ENCODE data around the gene NLRP4.

The NLRP4 gene

GRCh38 chr19:55836340-55836739, at the start of gene NLRP4:
Gene NLRP4, plus strand, starts transcription at chr19:55836540. Its CDS starts 15,541 bp downstream, at chr19:55852081.
- in situ Hi-C loops (cut with HindIII; ENCODE audit: low sequenced_read_pairs) = no loop called here

- in situ Hi-C loops (cut with HindIII; ENCODE audit: low sequenced_read_pairs) = no loop called here
Observed at GRCh38 chr19:55795021-55795420, 41.3 kb upstream of the NLRP4 start.

- in situ Hi-C loops (cut with HindIII; ENCODE audit: low sequenced_read_pairs) = no loop called here
Observed at GRCh38 chr19:55801416-55801815, 34.9 kb upstream of the NLRP4 start.

GRCh38 chr19:55802281-55802680, 34.1 kb upstream of the NLRP4 start:
- in situ Hi-C loops (cut with HindIII; ENCODE audit: low sequenced_read_pairs) = no loop called here

- in situ Hi-C loops (cut with HindIII; ENCODE audit: low sequenced_read_pairs) = no loop called here
Observed at GRCh38 chr19:55809381-55810058, 26.8 kb upstream of the NLRP4 start.

GRCh38 chr19:55811340-55811739, 25.0 kb upstream of the NLRP4 start:
- in situ Hi-C loops (cut with HindIII; ENCODE audit: low sequenced_read_pairs) = no loop called here

GRCh38 chr19:55812449-55812848, 23.9 kb upstream of the NLRP4 start:
- in situ Hi-C loops (cut with HindIII; ENCODE audit: low sequenced_read_pairs) = no loop called here

GRCh38 chr19:55813906-55814305, 22.4 kb upstream of the NLRP4 start:
- in situ Hi-C loops (cut with HindIII; ENCODE audit: low sequenced_read_pairs) = no loop called here

- in situ Hi-C loops (cut with HindIII; ENCODE audit: low sequenced_read_pairs) = no loop called here
Observed at GRCh38 chr19:55820037-55820436, 16.3 kb upstream of the NLRP4 start.

- in situ Hi-C loops (cut with HindIII; ENCODE audit: low sequenced_read_pairs) = no loop called here
Observed at GRCh38 chr19:55830656-55831055, 5.7 kb upstream of the NLRP4 start.

- in situ Hi-C loops (cut with HindIII; ENCODE audit: low sequenced_read_pairs) = no loop called here
Observed at GRCh38 chr19:55831846-55832245, 4.5 kb upstream of the NLRP4 start, which contains the start of gene NLRP11. Gene NLRP11, minus strand, starts transcription at chr19:55831999. Its CDS starts 13,825 bp downstream, at chr19:55818174.

GRCh38 chr19:55832676-55833075, 3.7 kb upstream of the NLRP4 start:
- in situ Hi-C loops (cut with HindIII; ENCODE audit: low sequenced_read_pairs) = no loop called here

- in situ Hi-C loops (cut with HindIII; ENCODE audit: low sequenced_read_pairs) = no loop called here
Observed at GRCh38 chr19:55838251-55838650, 1.9 kb downstream of the NLRP4 start.

GRCh38 chr19:55838906-55839305, 2.6 kb downstream of the NLRP4 start:
- in situ Hi-C loops (cut with HindIII; ENCODE audit: low sequenced_read_pairs) = no loop called here

GRCh38 chr19:55855160-55855559, 18.8 kb downstream of the NLRP4 start:
- in situ Hi-C loops (cut with HindIII; ENCODE audit: low sequenced_read_pairs) = no loop called here

- in situ Hi-C loops (cut with HindIII; ENCODE audit: low sequenced_read_pairs) = no loop called here
Observed at GRCh38 chr19:55857149-55857548, 20.8 kb downstream of the NLRP4 start.

- in situ Hi-C loops (cut with HindIII; ENCODE audit: low sequenced_read_pairs) = no loop called here
Observed at GRCh38 chr19:55857974-55858373, 21.6 kb downstream of the NLRP4 start.

- in situ Hi-C loops (cut with HindIII; ENCODE audit: low sequenced_read_pairs) = no loop called here
Observed at GRCh38 chr19:55858401-55858800, 22.1 kb downstream of the NLRP4 start.

- in situ Hi-C loops (cut with HindIII; ENCODE audit: low sequenced_read_pairs) = no loop called here
Observed at GRCh38 chr19:55858969-55859368, 22.6 kb downstream of the NLRP4 start.

- in situ Hi-C loops (cut with HindIII; ENCODE audit: low sequenced_read_pairs) = no loop called here
Observed at GRCh38 chr19:55866521-55866920, 30.2 kb downstream of the NLRP4 start.

GRCh38 chr19:55867101-55867500, 30.8 kb downstream of the NLRP4 start:
- in situ Hi-C loops (cut with HindIII; ENCODE audit: low sequenced_read_pairs) = no loop called here

GRCh38 chr19:55870736-55871135, 34.4 kb downstream of the NLRP4 start:
- in situ Hi-C loops (cut with HindIII; ENCODE audit: low sequenced_read_pairs) = no loop called here

GRCh38 chr19:55877211-55877610, 40.9 kb downstream of the NLRP4 start:
- in situ Hi-C loops (cut with HindIII; ENCODE audit: low sequenced_read_pairs) = no loop called here
